HepG2 (cell line): Measurements from ENCODE around the gene STAMBPL1. TPM values are rescaled to one million over a fixed set of nuclear protein-coding genes. Genes with fewer than 3 reads are reported as not detected.

Source experiments
- ATAC-seq: fragments of 200-7000 bp; cut with Tn5 transposase; 3 replicates; pipeline ENCODE4 v1.9.1; 2020; ENCODE audit warnings: mild to moderate bottlenecking, moderate library complexity
- BruUV-seq: library from RNA; stranded (reverse); fragments of 400-500 nt; replicated peaks from 2 replicates; lab custom pipeline; 2021; lab: Mats Ljungman, UMichigan
- CTCF ChIA-PET: fragments of 300-600 bp; formaldehyde crosslinking; extraction: SDS; loops from one replicate; lab custom pipeline; 2021; ENCODE audit warnings: low total read pairs, inconsistent platforms, low intra/inter-chr PET ratio; lab: Yijun Ruan, JAX
- POLR2A ChIA-PET: fragments of 350-600 bp; sonication (Branson Sonifier 250); formaldehyde crosslinking; loops from one replicate; lab custom pipeline; 2020; ENCODE audit warnings: antibody characterized with exemption, inconsistent platforms; lab: Yijun Ruan, JAX
- DNase-seq: peaks from one replicate; pipeline ENCODE4 v3.0.0-alpha.2; 2015; ENCODE audit warnings: low spot score
- FAIRE-seq: peaks from 3 replicates; lab custom pipeline; 2011; peaks lifted over from hg19 to GRCh38; lab: Jason Lieb, UNC
- H2AFZ ChIP-seq: one replicate; pipeline ENCODE4 v1.6.1; 2011; ENCODE audit warnings: low read length, inconsistent platforms
- H3K27ac ChIP-seq: fragments of 300-600 bp; 3 replicates; pipeline ENCODE4 v1.8.0; 2011; ENCODE audit warnings: mixed run types, mild to moderate bottlenecking, mixed read lengths, low read length, inconsistent platforms; ENCODE audit not compliant: insufficient read depth; ENCODE audit errors: extremely low read length
- H3K27me3 ChIP-seq, 2 experiments: fragments of 200-600 bp in 1 of 2; 2 replicates in 1 of 2; 3 replicates in 1 of 2; pipeline versions ENCODE4 v1.6.0 to v1.8.0; 2011; ENCODE audit warnings: low read length in 2 of 2, mild to moderate bottlenecking in 2 of 2, moderate library complexity in 2 of 2, inconsistent platforms in 1 of 2; ENCODE audit not compliant: insufficient read depth in 2 of 2, control insufficient read depth in 1 of 2
- H3K36me3 ChIP-seq, 2 experiments: fragments of 200-600 bp in 1 of 2; replicated peaks in 1 of 2; 2 replicates in 1 of 2; 3 replicates in 1 of 2; pipeline versions ENCODE4 v1.5.1 to v1.8.0; 2011; ENCODE audit warnings: low read length in 2 of 2, inconsistent platforms in 1 of 2; ENCODE audit not compliant: insufficient read depth in 2 of 2, control insufficient read depth in 1 of 2
- H3K4me1 ChIP-seq: 2 replicates; pipeline ENCODE4 v1.5.1; 2012; ENCODE audit warnings: low read length, inconsistent platforms; ENCODE audit not compliant: insufficient read depth
- H3K4me2 ChIP-seq: 2 replicates; pipeline ENCODE4 v1.6.0; 2011; ENCODE audit warnings: low read depth, low read length, inconsistent platforms
- H3K4me3 ChIP-seq, 3 experiments: fragments of 200-600 bp in 1 of 3; sonication (generic), shearing (Covaris generic) in 1 of 3; replicated peaks in 1 of 3; 2 replicates each; pipeline ENCODE4 v1.5.1; 2011 to 2016; ENCODE audit warnings: low read length in 3 of 3, inconsistent platforms in 2 of 3, low read depth in 2 of 3, mild to moderate bottlenecking in 2 of 3, control low read depth in 1 of 3, mixed read lengths in 1 of 3; ENCODE audit not compliant: insufficient read depth in 1 of 3
- H3K79me2 ChIP-seq: one replicate; pipeline ENCODE4 v1.6.1; 2011; ENCODE audit warnings: low read length, inconsistent platforms; ENCODE audit not compliant: insufficient read depth
- H3K9ac ChIP-seq: 2 replicates; pipeline ENCODE4 v1.6.0; 2011; ENCODE audit warnings: mild to moderate bottlenecking, low read depth, low read length, inconsistent platforms; ENCODE audit not compliant: insufficient read depth
- H3K9me3 ChIP-seq: 2 replicates; pipeline ENCODE4 v1.5.1; 2012; ENCODE audit warnings: mild to moderate bottlenecking, low read length
- H4K20me1 ChIP-seq: 2 replicates; pipeline ENCODE4 v1.6.0; 2011; ENCODE audit warnings: inconsistent platforms, mild to moderate bottlenecking, low read length, moderate library complexity; ENCODE audit not compliant: insufficient read depth
- CHD4 ChIP-seq: fragments of 200-600 bp; sonication (generic); IDR thresholded peaks from 2 replicates; pipeline ENCODE4 v1.7.0; 2017; ENCODE audit warnings: mild to moderate bottlenecking, low read length, borderline replicate concordance
- FIP1L1 ChIP-seq: fragments of 200-400 bp; formaldehyde crosslinking; IDR thresholded peaks from 2 replicates; pipeline ENCODE4 v1.6.1; 2018; ENCODE audit warnings: low read depth, mild to moderate bottlenecking, low read length, moderate library complexity, borderline replicate concordance; ENCODE audit not compliant: insufficient read depth
- MBNL3 ChIP-seq: fragments of 250-450 bp; sonication (Bioruptor Pico); conservative IDR thresholded peaks from 2 replicates; pipeline ENCODE4 v1.8.0; 2022; ENCODE audit warnings: mild to moderate bottlenecking, inconsistent platforms
- MIER2 ChIP-seq: IDR thresholded peaks from 2 replicates; pipeline ENCODE4 v1.6.1; 2016; ENCODE audit warnings: missing biosample characterization, missing genetic modification reagents
- MXD4 ChIP-seq: IDR thresholded peaks from 2 replicates; pipeline ENCODE4 v1.6.1; 2016; ENCODE audit warnings: mild to moderate bottlenecking, missing biosample characterization, missing genetic modification reagents
- MZF1 ChIP-seq: sonication (generic); formaldehyde crosslinking; IDR thresholded peaks from 2 replicates; pipeline ENCODE4 v1.8.1; 2023; ENCODE audit warnings: mild to moderate bottlenecking, missing genetic modification reagents, borderline replicate concordance
- PAXIP1 ChIP-seq: sonication (generic); formaldehyde crosslinking; conservative IDR thresholded peaks from 2 replicates; pipeline ENCODE4 v1.4.0; 2020; ENCODE audit warnings: mild to moderate bottlenecking, missing genetic modification reagents, moderate library complexity
- PTBP1 ChIP-seq: fragments of 200-400 bp; formaldehyde crosslinking; IDR thresholded peaks from 2 replicates; pipeline ENCODE4 v1.6.1; 2018; ENCODE audit warnings: low read length, low read depth; ENCODE audit not compliant: poor library complexity, severe bottlenecking
- SALL2 ChIP-seq: sonication (generic); formaldehyde crosslinking; IDR thresholded peaks from 2 replicates; pipeline ENCODE4 v1.8.1; 2023; ENCODE audit warnings: mild to moderate bottlenecking, missing genetic modification reagents, inconsistent platforms
- SIN3B ChIP-seq: fragments of 150-350 bp; IDR thresholded peaks from 2 replicates; pipeline ENCODE4 v1.6.1; 2014; ENCODE audit warnings: low read length
- SP1 ChIP-seq, 2 experiments: fragments of 450-650 bp in 1 of 2; sonication (generic) in 1 of 2; formaldehyde crosslinking in 1 of 2; IDR thresholded peaks; 2 replicates each; pipeline versions ENCODE4 v1.4.0 to v1.6.1; 2016 to 2020; ENCODE audit warnings: missing genetic modification reagents in 1 of 2
- XBP1 ChIP-seq: sonication (generic); formaldehyde crosslinking; IDR thresholded peaks from 2 replicates; pipeline ENCODE4 v1.5.0; 2020; ENCODE audit warnings: missing genetic modification reagents
- ZBTB1 ChIP-seq: sonication (generic); formaldehyde crosslinking; IDR thresholded peaks from 2 replicates; pipeline ENCODE4 v1.4.0; 2020; ENCODE audit warnings: missing genetic modification reagents, borderline replicate concordance
- ZC3H4 ChIP-seq: sonication (generic); formaldehyde crosslinking; IDR thresholded peaks from 2 replicates; pipeline ENCODE4 v1.4.0; 2020; ENCODE audit warnings: missing genetic modification reagents, borderline replicate concordance
- ZNF570 ChIP-seq: sonication (generic); formaldehyde crosslinking; IDR thresholded peaks from 2 replicates; pipeline ENCODE4 v1.4.0; 2020; ENCODE audit warnings: mild to moderate bottlenecking, missing genetic modification reagents, borderline replicate concordance
- ZNF674 ChIP-seq: sonication (generic); formaldehyde crosslinking; IDR thresholded peaks from 2 replicates; pipeline ENCODE4 v1.5.0; 2020; ENCODE audit warnings: low read depth, mild to moderate bottlenecking, missing genetic modification reagents
- ZNF782 ChIP-seq: sonication (generic); formaldehyde crosslinking; IDR thresholded peaks from 2 replicates; pipeline ENCODE4 v1.4.0; 2020; ENCODE audit warnings: missing genetic modification reagents, mild to moderate bottlenecking, borderline replicate concordance
- ZNF788 ChIP-seq: sonication (generic); formaldehyde crosslinking; IDR thresholded peaks from 2 replicates; pipeline ENCODE4 v1.5.0; 2020; ENCODE audit warnings: mild to moderate bottlenecking, missing genetic modification reagents, borderline replicate concordance
- ZSCAN12 ChIP-seq: sonication (generic); formaldehyde crosslinking; IDR thresholded peaks from 2 replicates; pipeline ENCODE4 v1.9.0; 2021; ENCODE audit warnings: mild to moderate bottlenecking, missing genetic modification reagents
- WGBS: methylation state at CpG from one replicate; pipeline ENCODE4 v1.1.6; 2017; ENCODE audit warnings: low lambda C conversion rate; 5-methylcytosine and 5-hydroxymethylcytosine counted together
- in situ Hi-C: cut with HindIII; loops from 2 replicates; pipeline ENCODE4 v1.10.0; 2017; ENCODE audit warnings: low pct_unique_long_range_greater_than_20kb; ENCODE audit not compliant: extremely low pct_ligation_motif_present
- intact Hi-C: fragments of 100-400 bp; cut with micrococcal nuclease; formaldehyde crosslinking; loops from one replicate; pipeline ENCODE4 v1.10.0; 2022; ENCODE audit not compliant: unreplicated experiment
- polyA plus RNA-seq, 8 experiments: library from polyadenylated mRNA; depleted of rRNA in 3 of 8; stranded (reverse) in 7 of 8; unstranded in 1 of 8; fragments of >200 nt; fragmentation: Illumina TruSeq in 4 of 8; extraction: Trizol in 4 of 8; gene quantifications; 2 replicates each; pipeline versions ENCODE4 v1.2.1 to v1.2.3, GENCODE V29; 2011 to 2016; ENCODE audit warnings: low read depth in 4 of 8, missing spikeins in 1 of 8, mixed read lengths in 1 of 8; ENCODE audit not compliant: insufficient read depth in 1 of 8
- total RNA-seq, 5 experiments: library from RNA; depleted of rRNA; stranded (reverse); fragments of >200 nt; fragmentation: Illumina TruSeq; extraction: Trizol; gene quantifications; 2 replicates each; pipeline ENCODE4 v1.2.3, GENCODE V29; 2016; ENCODE audit warnings: low read depth in 1 of 5
- TF ChIP-seq, protein P1 (sequence below): sonication (generic); formaldehyde crosslinking; IDR thresholded peaks from 2 replicates; pipeline ENCODE4 v1.8.1; 2022; ENCODE audit warnings: mild to moderate bottlenecking, missing genetic modification reagents

The STAMBPL1 gene
- total and polyA plus RNA-seq, 2 of the 13 experiments (the other 11 are each of a cell fraction or from before 2014, with no cell fraction given): 1.4 to 1.5 TPM

DNA sequence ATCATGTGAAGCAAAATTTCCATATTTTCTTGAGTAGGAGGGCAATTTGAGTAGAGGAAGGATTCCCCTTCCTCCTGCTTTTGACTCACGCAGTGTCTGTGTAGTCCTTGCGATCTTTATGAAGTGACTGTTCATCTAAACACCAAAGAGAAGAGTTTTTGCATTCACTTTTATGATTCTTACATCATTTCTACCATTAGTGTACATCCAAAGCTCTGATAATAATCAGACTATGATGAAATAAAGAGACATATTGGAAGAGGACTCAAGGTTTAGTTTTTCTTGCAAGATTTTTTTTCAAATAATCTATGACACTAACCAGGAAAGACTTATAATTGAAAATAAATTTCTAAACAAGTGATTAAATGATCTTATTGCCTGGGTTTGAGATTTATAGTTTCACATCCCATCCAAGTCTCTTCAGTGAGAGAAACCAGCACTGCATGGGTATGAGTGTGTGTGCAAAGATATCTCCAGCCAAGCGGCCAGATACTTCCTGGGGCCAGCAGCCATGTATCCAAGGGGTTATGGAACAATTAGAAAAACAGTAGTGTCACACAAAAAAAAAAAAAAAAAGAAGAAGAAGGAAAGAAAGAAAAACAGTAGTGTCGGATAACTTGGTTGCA lies 74.5 kb downstream of the STAMBPL1 start:
- H3K4me2 ChIP-seq: no peak overlapping the region
- CTCF ChIA-PET: no interaction called here
- H3K79me2 ChIP-seq: no peaks in the 10 kb centered on the region
- no peak overlapping the region for H2AFZ ChIP-seq
- H3K9ac ChIP-seq: no peak overlapping the region
- no peak overlapping the region for H3K4me3 ChIP-seq
- 96% methylated on average over 4 of the region's 4 CpGs for WGBS
- DNase-seq (no peak), FAIRE-seq (no peak), ATAC-seq (no peak)
- POLR2A ChIA-PET: no interaction called here
- in situ Hi-C loops: no loop called here
- no peaks in the 10 kb centered on the region for H3K27me3 ChIP-seq
- TF ChIP-seq ZNF782 (CRISPR knock-in tag) (no peak), MZF1 (CRISPR knock-in tag) (no peak), FIP1L1 (no peak), ZC3H4 (CRISPR knock-in tag) (no peak), PTBP1 (no peak), PAXIP1 (CRISPR knock-in tag) (no peak), SIN3B (no peak), ZNF788 (CRISPR knock-in tag) (no peak), MBNL3 (CRISPR knock-in tag) (no peak), CHD4 (no peak), XBP1 (no peak), MXD4 (CRISPR knock-in tag) (no peak), ZBTB1 (CRISPR knock-in tag) (no peak), MIER2 (CRISPR knock-in tag) (no peak), SP1 (IDR thresholded peaks at IDR 0.05) (no peak), SP1 (CRISPR knock-in tag; IDR thresholded peaks at IDR 0.05) (no peak), SALL2 (CRISPR knock-in tag) (no peak), ZSCAN12 (no peak), ZNF570 (no peak), ZNF674 (CRISPR knock-in tag) (no peak)
- TF ChIP-seq, protein P1, sequence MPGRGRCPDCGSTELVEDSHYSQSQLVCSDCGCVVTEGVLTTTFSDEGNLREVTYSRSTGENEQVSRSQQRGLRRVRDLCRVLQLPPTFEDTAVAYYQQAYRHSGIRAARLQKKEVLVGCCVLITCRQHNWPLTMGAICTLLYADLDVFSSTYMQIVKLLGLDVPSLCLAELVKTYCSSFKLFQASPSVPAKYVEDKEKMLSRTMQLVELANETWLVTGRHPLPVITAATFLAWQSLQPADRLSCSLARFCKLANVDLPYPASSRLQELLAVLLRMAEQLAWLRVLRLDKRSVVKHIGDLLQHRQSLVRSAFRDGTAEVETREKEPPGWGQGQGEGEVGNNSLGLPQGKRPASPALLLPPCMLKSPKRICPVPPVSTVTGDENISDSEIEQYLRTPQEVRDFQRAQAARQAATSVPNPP (CRISPR knock-in tag): no peak
- H3K9me3 ChIP-seq: no peaks in the 10 kb centered on the region
- H3K27ac ChIP-seq: no peak overlapping the region
- no TSS peak for BruUV-seq
- H4K20me1 ChIP-seq: no peaks in the 10 kb centered on the region
- intact Hi-C loops: no loop called here
- H3K36me3 ChIP-seq: no peaks in the 10 kb centered on the region
- H3K4me1 ChIP-seq: peaks cover 13% of the 10 kb centered on the region
